Osteoblast (primary cell): Measurements from ENCODE around the gene TMEM255A. TPM values are rescaled to one million over a fixed set of nuclear protein-coding genes. Genes with fewer than 3 reads are reported as not detected.
A peak's percentile ranks its signal among the peaks of the same experiment; 100 is the strongest.

Experiments used
- DNase-seq: peaks from one replicate; pipeline ENCODE4 v3.0.0; 2011; ENCODE audit warnings: low spot score, mixed read lengths; ENCODE audit not compliant: insufficient read length; ENCODE audit errors: missing footprints
- H2AFZ ChIP-seq: 2 replicates; pipeline ENCODE4 v1.6.0; 2011; ENCODE audit warnings: mild to moderate bottlenecking, low read length
- H3K27ac ChIP-seq: 2 replicates; pipeline ENCODE4 v1.5.1; 2011; ENCODE audit warnings: mild to moderate bottlenecking, low read depth, low read length, moderate library complexity
- H3K27me3 ChIP-seq: 2 replicates; pipeline ENCODE4 v1.6.0; 2012; ENCODE audit warnings: mild to moderate bottlenecking, control low read depth, inconsistent platforms, low read length, moderate library complexity; ENCODE audit not compliant: insufficient read depth
- H3K36me3 ChIP-seq: 2 replicates; pipeline ENCODE4 v1.5.1; 2011; ENCODE audit warnings: mild to moderate bottlenecking, low read length, control low read depth, moderate library complexity; ENCODE audit not compliant: insufficient read depth
- H3K4me1 ChIP-seq: 2 replicates; pipeline ENCODE4 v1.5.1; 2011; ENCODE audit warnings: mild to moderate bottlenecking, low read length, control low read depth, moderate library complexity; ENCODE audit not compliant: insufficient read depth
- H3K4me2 ChIP-seq: 2 replicates; pipeline ENCODE4 v1.6.0; 2011; ENCODE audit warnings: mild to moderate bottlenecking, low read length; ENCODE audit not compliant: insufficient read depth
- H3K4me3 ChIP-seq: fragments of 200-600 bp; sonication (generic); 3 replicates; pipeline ENCODE4 v1.5.1; 2012; ENCODE audit warnings: mild to moderate bottlenecking, low read length, inconsistent platforms; ENCODE audit not compliant: insufficient read depth
- H3K79me2 ChIP-seq: 2 replicates; pipeline ENCODE4 v1.6.0; 2012; ENCODE audit warnings: mild to moderate bottlenecking, low read length, control low read depth, inconsistent platforms; ENCODE audit not compliant: insufficient read depth
- H3K9me3 ChIP-seq: 2 replicates; pipeline ENCODE4 v1.5.1; 2011; ENCODE audit warnings: low read depth, low read length, control low read depth
- H4K20me1 ChIP-seq: 2 replicates; pipeline ENCODE4 v1.6.0; 2012; ENCODE audit warnings: mild to moderate bottlenecking, low read length, control low read depth; ENCODE audit not compliant: insufficient read depth
- CTCF ChIP-seq: IDR thresholded peaks from 2 replicates; pipeline ENCODE4 v1.5.1; 2011; ENCODE audit warnings: mild to moderate bottlenecking, low read depth, low read length, moderate library complexity; ENCODE audit errors: extremely low read depth
- total RNA-seq: library from RNA; depleted of rRNA; stranded (reverse); fragments of >200 nt; gene quantifications from 2 replicates; pipeline ENCODE4 v1.2.3, GENCODE V29; 2012

TMEM255A gene
- under 0.01 and 0.29 TPM in 2 replicates for total RNA-seq

GRCh38 chrX:120310861-120311726 lies at the start of gene TMEM255A:
Gene TMEM255A (minus strand): TSS chrX:120311461. CDS start chrX:120311309, 152 bp downstream.
- peak; percentile 81 for DNase-seq
- Histone ChIP-seq H3K79me2 (no peaks in the 10 kb centered on the region), H3K27me3 (peaks cover 66% of the 10 kb centered on the region), H3K36me3 (no peaks in the 10 kb centered on the region), H4K20me1 (no peaks in the 10 kb centered on the region), H3K27ac (no peak within 1 kb of the TSS), H2AFZ (no peak within 1 kb of the TSS), H3K4me3 (peak within 1 kb of the TSS; percentile 43), H3K9me3 (no peaks in the 10 kb centered on the region), H3K4me1 (peaks cover 6% of the 10 kb centered on the region), H3K4me2 (peak within 1 kb of the TSS; percentile 67)
- no peak for TF ChIP-seq CTCF

- peaks cover 21% of the 10 kb centered on the region for H3K4me1 ChIP-seq
These were observed 47.6 kb upstream of the TMEM255A start for GRCh38 chrX:120358737-120359456.

GRCh38 chrX:120357186-120357585 lies 45.9 kb upstream of the TMEM255A start:
- Histone ChIP-seq H3K27me3 (no peaks in the 10 kb centered on the region), H3K27ac (no peak overlapping the region), H3K4me2 (no peak overlapping the region), H3K4me3 (no peak overlapping the region), H2AFZ (no peak overlapping the region), H3K9me3 (no peaks in the 10 kb centered on the region), H3K79me2 (no peaks in the 10 kb centered on the region), H4K20me1 (no peaks in the 10 kb centered on the region), H3K36me3 (no peaks in the 10 kb centered on the region), H3K4me1 (peaks cover 21% of the 10 kb centered on the region)
- DNase-seq = peak; percentile 29
- no peak for TF ChIP-seq CTCF

More at GRCh38 chrX:120358737-120359456, 47.6 kb upstream of the TMEM255A start:
- H3K27me3 ChIP-seq = no peaks in the 10 kb centered on the region
- H4K20me1 ChIP-seq = no peaks in the 10 kb centered on the region
- peak; percentile 72 for DNase-seq
- H3K9me3 ChIP-seq = no peaks in the 10 kb centered on the region
- no peaks in the 10 kb centered on the region for H3K36me3 ChIP-seq
- peak overlapping the region; percentile 43 for H3K4me2 ChIP-seq
- H2AFZ ChIP-seq = peak overlapping the region; percentile 51
- no peaks in the 10 kb centered on the region for H3K79me2 ChIP-seq
- peak overlapping the region; percentile 46 for H3K27ac ChIP-seq
- TF ChIP-seq CTCF = no peak
- no peak overlapping the region for H3K4me3 ChIP-seq

GRCh38 chrX:120356084-120356483 lies 44.8 kb upstream of the TMEM255A start:
- H2AFZ ChIP-seq = no peak overlapping the region
- H3K36me3 ChIP-seq = no peaks in the 10 kb centered on the region
- H3K4me1 ChIP-seq = peaks cover 21% of the 10 kb centered on the region
- H4K20me1 ChIP-seq = no peaks in the 10 kb centered on the region
- TF ChIP-seq CTCF = no peak
- no peak overlapping the region for H3K4me2 ChIP-seq
- H3K27ac ChIP-seq = no peak overlapping the region
- H3K79me2 ChIP-seq = no peaks in the 10 kb centered on the region
- no peaks in the 10 kb centered on the region for H3K27me3 ChIP-seq
- DNase-seq = no peak
- H3K4me3 ChIP-seq = no peak overlapping the region
- no peaks in the 10 kb centered on the region for H3K9me3 ChIP-seq
